Activated CD8-positive, alpha-beta memory T cell treated with anti-CD3 and anti-CD28 coated beads, Interleukin-2, amount 50 U/mL, for 24 hours (primary cell): ENCODE data around the gene OGG1.
A peak's percentile ranks its signal among the peaks of the same experiment; 100 is the strongest.

ENCODE experiments used
- DNase-seq: peaks from one replicate; pipeline ENCODE4 v3.0.0-alpha.2; 2020; ENCODE audit errors: extremely low read depth

OGG1 gene

DNA sequence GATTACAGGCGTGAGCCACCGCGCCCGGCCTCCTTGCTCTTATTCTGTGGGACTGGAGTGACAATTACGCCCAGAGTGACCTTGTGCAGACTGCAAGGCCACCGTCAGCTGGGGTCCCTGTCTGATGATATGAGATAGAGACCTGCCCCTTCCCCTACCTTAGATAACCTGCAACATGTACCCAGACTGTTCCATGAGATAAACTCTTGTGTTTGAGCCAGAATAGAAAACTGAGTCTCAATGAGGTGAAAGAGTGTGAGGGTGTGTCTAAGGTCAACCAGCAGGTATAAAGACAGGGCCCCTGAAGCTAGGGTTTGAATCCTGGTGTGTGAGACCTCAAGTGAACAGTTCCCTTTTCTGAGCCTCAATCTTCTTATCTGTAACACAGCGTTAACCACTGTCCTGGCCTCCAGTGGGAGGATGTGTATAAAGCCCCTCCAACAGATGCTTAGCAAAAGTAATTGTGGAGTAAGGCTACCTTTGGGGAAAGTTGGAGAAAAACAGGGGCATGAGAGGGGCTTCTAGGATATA, 36.5 kb downstream of the OGG1 start:
- no peak for DNase-seq

DNA sequence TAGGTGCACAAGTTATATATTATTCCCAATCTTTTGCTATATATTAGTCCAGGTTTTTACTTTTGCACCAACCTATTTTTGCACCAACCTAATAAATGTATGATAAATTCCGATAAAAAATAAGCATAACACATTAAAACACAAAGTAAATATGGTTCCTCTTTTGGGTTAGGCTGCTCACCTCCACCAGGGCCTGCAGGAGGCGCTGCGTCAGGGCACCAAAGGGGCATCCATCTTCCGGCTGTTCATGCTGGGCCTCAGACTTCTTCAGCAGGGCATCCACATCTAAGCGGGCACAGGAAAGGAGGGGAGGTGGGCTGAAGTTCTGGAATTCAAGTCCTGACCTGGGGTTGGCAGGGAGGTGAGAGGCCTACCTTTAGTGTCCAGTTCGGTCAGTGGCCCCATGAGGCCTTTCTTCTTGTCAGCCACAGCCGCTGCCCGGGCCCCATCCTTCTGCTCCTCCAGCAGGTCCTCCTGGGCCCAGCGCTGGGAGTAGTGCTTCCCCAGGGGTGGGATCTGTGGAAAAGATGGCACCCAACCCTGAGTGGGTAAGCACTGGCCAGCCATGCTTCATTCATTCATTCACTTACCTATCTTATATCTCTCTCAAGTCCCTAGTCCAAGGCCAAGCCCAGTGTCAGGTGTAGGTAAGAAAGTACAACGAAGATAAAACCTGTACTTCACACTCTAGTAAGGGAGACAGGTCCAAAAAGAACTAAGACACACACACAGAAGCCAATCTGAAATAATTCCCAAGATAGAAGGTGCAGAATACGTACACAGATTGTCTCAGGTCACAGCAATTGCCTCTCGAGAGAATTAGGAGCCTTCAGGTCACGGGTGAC, 37.3 kb downstream of the OGG1 start:
- DNase-seq, result no peak

DNA sequence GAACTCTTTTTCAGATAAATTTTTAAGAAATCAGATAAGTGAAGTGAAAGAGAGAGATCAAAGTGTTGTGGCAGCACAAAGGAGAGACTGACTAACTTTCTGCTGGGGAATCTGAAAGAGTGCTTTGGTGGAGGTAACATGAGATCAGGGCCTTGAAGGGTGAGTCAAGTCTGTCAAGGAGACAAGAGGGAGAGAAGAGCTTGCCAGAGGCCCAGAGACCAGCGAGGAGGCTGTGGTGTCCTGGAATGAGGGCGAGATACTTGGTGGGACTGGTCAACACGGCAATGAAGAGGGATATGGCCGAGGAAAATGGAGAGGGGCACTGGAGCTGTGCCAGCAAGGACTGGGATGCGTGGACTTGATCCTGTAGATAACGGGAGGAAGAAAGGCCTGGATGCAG, 38.0 kb downstream of the OGG1 start:
- DNase-seq, result no peak

DNA sequence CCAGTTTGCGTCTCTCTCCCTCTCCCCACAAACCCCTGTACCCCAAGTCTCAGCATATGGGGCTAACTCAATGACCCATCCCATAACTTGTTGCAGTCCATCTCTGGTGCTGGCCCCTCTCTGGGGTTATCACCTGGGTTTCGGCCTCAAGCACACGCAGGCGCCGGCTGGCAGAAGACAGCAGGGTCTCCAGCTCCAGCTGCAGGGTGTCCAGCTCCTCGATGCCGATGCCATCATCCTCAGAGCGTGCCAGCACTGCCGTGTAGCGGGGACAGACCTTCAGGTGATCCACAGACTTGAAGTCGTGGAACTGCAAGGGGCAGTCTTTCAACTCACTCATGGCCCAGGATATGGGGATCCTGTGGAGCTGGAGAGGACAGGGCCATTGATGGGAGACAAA, 41.4 kb downstream of the OGG1 start:
- DNase-seq, result no peak

DNA sequence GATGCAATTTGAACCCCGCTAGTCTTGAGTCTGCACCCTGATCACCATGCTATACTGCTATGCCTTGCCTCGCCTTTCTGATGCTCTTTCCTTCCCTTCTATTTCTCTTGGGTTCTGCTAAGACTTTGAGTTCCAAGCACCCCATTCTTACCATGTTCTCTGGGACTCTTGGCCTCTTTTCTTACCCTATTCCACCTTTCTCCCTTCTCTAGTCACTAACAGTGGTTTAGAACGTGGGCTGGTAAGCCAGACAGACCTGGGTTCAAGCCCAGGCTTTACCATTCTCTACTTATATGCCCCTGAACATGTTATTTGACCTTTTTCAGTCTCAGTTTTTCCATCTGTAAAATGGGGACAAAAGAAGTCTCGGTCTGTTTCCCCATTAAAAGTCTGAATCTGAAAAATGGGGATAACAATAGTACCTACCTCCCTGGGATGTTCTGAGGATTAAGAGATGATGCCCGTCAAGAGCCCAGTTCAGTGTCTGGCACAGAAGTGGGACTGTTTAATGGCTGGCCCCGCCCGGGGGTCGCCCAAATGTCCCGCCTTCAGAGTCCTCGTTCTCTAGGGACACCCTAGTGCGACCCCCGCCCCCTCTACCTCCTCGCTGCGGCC, 42.1 kb downstream of the OGG1 start:
- no peak for DNase-seq

DNA sequence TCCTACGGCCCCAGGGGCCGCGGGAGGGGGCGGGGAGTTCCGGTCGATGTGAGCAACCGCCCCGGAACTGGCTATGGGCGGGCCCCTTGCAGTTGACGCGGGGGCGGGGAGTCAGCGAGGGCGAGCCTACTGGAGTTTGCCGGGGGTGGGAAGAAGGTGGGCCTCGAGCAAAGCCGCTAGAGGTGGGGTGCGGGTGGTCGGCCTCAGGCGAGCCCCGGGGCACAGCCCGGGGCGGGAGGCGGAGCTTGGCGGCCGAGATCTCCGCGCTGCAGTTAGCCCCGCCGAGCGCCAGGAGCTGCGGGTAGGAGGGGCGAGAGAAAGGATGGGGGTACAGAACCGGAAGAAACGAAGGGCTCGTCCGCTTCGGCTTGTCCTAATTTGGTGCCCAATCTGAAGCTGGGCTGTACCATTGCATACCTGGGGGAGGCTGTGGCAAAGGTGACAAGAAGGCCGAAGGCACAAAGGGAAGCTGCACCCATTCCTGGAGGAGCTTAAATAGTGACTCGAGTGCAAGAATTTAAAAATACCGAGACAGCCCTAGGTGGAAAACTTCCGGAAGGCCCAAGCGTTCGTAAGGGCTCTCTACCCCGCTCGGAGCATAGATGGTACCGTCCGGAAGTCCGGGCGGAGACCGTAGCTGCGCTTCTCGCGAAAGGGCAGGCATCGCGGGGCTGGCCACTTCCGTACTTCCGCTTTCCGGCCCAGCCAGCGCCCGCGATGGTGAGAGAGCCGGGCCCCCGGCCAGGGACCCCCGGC, 42.8 kb downstream of the OGG1 start, which contains the start of the genes ARPC4 and TADA3:
ARPC4 (plus strand) TSS at position 678 of the 756 bp plus-strand sequence; CDS start at position 718, 40 bp downstream.
TADA3 (minus strand) TSS at position 69 of the 756 bp plus-strand sequence. CDS start 1,007 bp downstream, outside the sequence.
- peak; percentile 76 for DNase-seq

DNA sequence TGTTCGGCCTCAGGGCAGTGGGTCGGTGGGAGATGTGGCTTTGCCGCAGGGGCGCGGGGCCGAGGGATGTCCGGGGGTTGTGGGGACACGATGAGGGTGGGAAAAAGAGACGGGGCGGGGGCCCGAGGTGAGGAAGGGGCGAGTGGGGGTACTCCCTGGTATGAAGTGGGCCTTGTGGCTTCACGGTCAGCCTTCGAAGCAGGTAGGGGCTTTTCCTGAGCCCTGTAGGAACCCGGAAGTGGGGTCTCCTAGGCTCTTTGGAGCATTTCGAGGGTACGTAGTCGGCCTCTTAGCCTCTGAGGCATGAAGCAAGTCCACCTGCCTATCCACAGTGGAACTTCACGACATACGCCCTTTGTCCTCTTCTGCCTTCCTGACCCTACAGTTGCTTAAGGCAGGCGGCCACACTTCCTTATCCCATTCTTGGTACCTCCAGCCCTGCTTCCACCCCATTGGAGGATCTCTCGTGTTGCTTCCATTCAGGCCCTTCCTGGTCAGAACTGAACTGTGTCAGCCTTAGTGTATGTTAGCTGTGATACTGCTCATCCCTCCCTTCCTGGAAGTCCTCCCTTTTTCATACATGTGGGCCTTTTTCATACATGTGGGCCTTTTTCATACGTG, 43.5 kb downstream of the OGG1 start:
- no peak for DNase-seq

DNA sequence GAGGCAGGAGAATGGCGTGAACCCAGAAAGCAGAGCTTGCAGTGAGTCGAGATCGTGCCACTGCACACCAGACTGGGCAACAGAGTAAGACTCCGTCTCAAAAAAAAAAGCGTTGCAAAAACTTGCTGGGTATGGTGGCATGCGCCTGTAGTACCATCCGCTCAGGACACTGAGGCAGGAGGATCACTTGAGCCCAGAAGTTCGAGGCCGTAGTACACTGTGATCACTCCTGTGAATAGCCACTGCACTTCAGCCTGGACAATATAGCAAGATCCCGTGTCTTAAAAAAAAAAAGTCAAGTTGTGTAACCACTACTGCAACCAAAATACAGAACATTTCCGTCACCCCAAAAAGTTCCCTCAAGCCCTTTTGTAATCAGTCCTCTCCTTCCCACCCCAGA, 44.6 kb downstream of the OGG1 start:
- no peak for DNase-seq

DNA sequence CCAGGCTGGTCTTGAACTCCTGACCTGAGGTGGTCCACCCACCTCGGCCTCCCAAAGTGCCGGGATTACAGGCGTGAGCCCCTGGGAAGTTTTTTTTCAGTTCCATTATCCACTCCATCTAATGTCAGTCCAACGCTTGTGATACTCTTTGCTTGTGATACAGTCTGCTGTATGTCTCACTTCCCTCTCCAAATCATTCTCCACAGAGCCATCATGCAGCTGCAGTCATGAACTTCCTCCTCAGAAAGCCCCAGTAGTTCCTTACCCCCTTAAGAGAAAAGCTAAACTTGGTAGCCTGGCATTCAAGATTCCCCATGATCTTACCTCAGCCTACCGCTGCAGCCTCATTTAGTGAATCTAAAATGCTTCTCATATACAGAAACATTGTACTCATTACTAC, 45.5 kb downstream of the OGG1 start:
- DNase-seq, result no peak

DNA sequence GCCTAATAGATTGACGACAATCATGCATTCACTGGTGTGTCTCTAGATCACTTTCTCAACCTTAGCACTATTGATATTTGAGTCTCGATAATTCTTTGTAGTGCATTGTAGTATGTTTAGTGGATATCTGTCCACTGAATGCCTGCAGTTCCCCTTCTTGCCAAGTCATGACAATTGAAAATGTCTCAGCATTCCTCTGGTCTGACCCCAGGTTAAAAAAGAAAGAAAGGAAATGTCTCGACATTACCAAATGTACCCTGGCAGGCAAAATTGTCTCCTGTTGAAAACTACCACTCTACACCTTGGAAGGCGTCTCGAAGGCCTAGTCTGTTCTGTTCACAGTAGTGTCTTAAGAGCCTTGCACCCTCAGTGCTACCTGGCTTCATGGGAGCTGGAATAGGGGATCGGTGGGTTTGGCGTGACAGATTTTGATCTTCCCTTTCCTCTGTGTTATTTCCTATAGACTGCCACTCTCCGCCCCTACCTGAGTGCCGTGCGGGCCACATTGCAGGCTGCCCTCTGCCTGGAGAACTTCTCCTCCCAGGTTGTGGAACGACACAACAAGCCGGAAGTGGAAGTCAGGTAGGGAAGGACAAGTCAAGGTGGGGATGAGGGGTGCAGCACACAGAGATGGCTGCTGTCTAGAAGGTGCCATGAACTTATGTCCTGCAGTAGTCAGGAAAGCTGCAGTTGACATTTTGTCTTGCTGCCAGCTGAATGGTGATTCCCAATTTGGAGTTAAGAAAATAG, 47.6 kb downstream of the OGG1 start:
- no peak for DNase-seq

DNA sequence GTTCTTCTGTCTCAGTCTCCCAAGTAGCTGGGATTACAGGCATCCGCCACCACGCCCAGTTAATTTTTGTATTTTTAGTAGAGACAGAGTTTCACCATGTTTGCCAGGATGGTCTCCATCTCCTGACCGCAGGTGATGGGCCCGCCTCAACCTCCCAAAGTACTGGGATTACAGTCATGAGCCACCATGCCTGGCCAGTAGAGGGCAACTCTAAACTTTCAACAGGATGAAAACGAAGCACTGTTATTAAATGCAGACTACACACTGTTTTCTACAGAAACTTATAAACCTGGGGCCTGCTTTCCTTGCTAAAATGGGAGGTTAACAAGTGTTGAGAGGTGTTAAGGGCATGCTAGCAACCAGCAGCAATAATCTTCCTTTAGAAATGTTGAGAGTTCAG, 50.8 kb downstream of the OGG1 start:
- no peak for DNase-seq

DNA sequence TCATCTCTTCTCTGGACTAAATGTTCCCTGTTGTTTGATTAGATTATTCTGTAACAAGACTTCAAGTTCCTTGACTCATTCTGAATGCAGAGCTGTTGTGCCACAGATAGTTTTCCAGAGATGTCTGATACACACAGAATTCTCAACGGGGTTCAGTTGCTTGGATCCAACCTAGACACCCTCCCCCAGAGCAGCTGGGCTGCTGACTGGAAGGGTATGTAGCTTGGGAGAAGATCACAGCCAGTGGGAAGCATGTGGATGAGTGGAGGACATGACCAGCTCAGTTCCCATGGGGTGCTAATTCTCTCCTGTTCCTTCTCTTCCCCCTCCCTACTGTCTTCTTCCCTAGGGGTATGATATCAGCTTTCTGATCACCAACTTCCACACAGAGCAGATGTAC, 53.7 kb downstream of the OGG1 start:
- DNase-seq, result no peak

DNA sequence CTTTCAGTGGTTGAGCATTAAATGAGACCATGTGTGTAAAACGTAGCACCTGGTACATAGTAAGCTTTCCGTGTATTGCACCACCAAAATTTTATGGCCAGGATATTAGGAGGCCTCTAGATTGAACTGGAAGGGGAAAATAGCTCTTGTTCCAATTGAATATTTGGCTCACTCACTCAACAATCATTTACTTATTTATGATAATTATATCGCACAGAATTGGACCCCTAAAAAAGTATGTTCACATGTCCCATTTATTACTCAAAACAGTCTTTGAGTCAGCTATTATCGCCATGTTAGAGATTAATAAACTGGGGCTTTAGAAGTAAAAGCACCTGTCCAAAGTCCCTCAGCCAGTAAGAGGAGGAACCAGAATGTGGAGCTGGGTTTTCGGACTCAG, 55.2 kb downstream of the OGG1 start:
- no peak for DNase-seq

DNA sequence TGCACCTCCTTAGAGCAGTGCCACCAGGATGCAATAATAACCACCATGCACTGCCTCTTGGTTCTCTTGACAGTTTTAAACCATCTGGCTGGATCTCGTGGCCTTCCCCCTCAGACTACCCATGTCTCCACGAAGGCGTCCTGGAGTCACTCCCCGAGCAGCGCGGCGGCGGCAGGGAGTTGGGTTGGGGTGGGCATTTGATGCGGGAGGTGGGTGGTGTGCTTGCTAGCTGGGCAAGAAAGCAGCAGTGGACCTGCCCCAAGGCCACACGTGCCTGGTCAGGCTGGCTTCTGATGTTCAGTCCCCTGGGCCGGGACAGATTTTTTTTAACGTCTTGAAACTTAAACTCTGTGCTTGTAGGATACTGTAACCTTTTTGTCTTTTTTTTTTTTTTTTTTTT, 56.4 kb downstream of the OGG1 start:
- no peak for DNase-seq
